Activated B cell treated with CpG ODN at 0.5 μM for 24 hours (primary cell): ENCODE data around the gene C1orf167. TPM values are rescaled to one million over a fixed set of nuclear protein-coding genes. Genes with fewer than 3 reads are reported as not detected.

Experiments used
- ATAC-seq: fragments of 200-7000 bp; cut with Tn5 transposase; one replicate; pipeline ENCODE4 v1.10.0; 2021; ENCODE audit warnings: low read depth, mild to moderate bottlenecking, moderate library complexity
- CTCF ChIA-PET: fragments of 350-600 bp; sonication (Branson Sonifier 250); formaldehyde crosslinking; loops from one replicate; lab custom pipeline; 2021; ENCODE audit warnings: antibody characterized with exemption; lab: Charles Lee
- POLR2A ChIA-PET: fragments of 350-600 bp; sonication (Branson Sonifier 250); formaldehyde crosslinking; loops from one replicate; lab custom pipeline; 2021; ENCODE audit warnings: antibody characterized with exemption; lab: Charles Lee
- DNase-seq: peaks from one replicate; pipeline ENCODE4 v3.0.0; 2022
- H3K27ac Mint-ChIP-seq: one replicate; pipeline ENCODE4 v1.8.0; 2020; ENCODE audit warnings: mixed read lengths
- H3K27me3 Mint-ChIP-seq: one replicate; pipeline ENCODE4 v1.8.0; 2021; ENCODE audit warnings: mixed read lengths
- H3K36me3 Mint-ChIP-seq: one replicate; pipeline ENCODE4 v1.8.0; 2021; ENCODE audit warnings: low read depth, mixed read lengths
- H3K4me1 Mint-ChIP-seq: one replicate; pipeline ENCODE4 v1.8.0; 2021; ENCODE audit warnings: mixed read lengths
- H3K4me3 Mint-ChIP-seq: one replicate; pipeline ENCODE4 v1.8.0; 2020; ENCODE audit warnings: mild to moderate bottlenecking, mixed read lengths
- H3K9me3 Mint-ChIP-seq: one replicate; pipeline ENCODE4 v1.8.0; 2020; ENCODE audit warnings: mixed read lengths
- intact Hi-C: fragments of 100-400 bp; cut with micrococcal nuclease; formaldehyde crosslinking; loops from one replicate; pipeline ENCODE4 v1.15.1; 2024
- total RNA-seq: library from RNA; stranded (reverse); gene quantifications from 2 replicates; pipeline ENCODE4 v1.2.3, GENCODE V29; 2022
- TF ChIP-seq, protein P1 (sequence below): fragments of 200-600 bp; IDR thresholded peaks from one replicate; pipeline ENCODE4 v1.8.0; 2022; ENCODE audit warnings: antibody characterized with exemption, mild to moderate bottlenecking

The C1orf167 gene
- total RNA-seq, 1 donor from 2014 or later, result not detected

DNA sequence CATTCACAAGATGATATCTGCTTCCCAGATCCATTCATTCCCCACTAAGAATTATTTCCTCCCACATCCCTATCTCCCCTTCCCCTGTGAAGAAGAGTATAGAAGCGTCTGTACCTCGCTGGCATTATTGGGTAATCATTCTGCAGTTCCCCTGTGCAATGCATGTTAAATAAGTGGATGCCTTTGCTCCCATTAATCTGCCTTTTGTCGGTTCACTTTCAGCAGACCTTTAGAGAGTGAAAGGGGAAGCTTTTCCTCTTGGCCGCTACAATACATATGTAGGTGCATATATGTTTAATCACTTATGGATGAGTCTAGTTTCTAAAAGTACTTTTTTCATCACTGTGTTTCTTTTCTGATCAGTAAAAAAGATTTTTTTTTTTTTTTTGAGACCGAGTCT, 51.0 kb downstream of the C1orf167 start:
- intact Hi-C loops, result no loop called here
- ChIA-PET CTCF (no interaction called here), POLR2A (interaction anchor here (4.2 kb wide), 1 partner anchor 96 kb away, joined by 68 read pairs; no protein-coding TSS in a partner anchor)
- Mint-ChIP-seq H3K27ac (peak overlapping the region; percentile 77), H3K36me3 (peaks cover 78% of the 10 kb centered on the region), H3K9me3 (no peaks in the 10 kb centered on the region), H3K27me3 (no peaks in the 10 kb centered on the region), H3K4me1 (peaks cover 57% of the 10 kb centered on the region), H3K4me3 (no peak overlapping the region)
- TF ChIP-seq, protein P1, sequence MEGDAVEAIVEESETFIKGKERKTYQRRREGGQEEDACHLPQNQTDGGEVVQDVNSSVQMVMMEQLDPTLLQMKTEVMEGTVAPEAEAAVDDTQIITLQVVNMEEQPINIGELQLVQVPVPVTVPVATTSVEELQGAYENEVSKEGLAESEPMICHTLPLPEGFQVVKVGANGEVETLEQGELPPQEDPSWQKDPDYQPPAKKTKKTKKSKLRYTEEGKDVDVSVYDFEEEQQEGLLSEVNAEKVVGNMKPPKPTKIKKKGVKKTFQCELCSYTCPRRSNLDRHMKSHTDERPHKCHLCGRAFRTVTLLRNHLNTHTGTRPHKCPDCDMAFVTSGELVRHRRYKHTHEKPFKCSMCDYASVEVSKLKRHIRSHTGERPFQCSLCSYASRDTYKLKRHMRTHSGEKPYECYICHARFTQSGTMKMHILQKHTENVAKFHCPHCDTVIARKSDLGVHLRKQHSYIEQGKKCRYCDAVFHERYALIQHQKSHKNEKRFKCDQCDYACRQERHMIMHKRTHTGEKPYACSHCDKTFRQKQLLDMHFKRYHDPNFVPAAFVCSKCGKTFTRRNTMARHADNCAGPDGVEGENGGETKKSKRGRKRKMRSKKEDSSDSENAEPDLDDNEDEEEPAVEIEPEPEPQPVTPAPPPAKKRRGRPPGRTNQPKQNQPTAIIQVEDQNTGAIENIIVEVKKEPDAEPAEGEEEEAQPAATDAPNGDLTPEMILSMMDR, result no peak
- no peak for DNase-seq
- ATAC-seq, result no peak

DNA sequence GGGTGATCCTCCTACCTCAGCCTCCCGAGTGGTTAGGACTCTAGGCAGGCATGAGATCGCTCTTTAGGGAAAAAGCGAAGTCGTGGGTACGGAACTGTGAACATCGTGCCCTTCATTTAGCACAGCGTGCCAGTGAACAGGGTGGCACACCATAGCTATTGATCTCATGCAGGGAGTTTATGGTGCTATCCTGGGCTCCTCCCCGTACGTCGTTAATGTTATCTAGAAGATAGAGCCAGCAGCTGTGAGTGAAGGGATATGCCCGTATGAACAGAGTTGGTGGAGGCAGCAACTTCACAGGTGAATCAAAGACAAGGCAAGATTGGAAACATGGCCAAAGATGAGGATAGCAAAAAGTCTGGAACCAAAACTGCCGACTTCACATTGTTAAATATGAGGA, 55.2 kb downstream of the C1orf167 start:
- DNase-seq (no peak), ATAC-seq (no peak)
- Mint-ChIP-seq H3K4me3 (no peak overlapping the region), H3K36me3 (peaks cover 84% of the 10 kb centered on the region), H3K27me3 (no peaks in the 10 kb centered on the region), H3K9me3 (no peaks in the 10 kb centered on the region), H3K4me1 (peaks cover 37% of the 10 kb centered on the region), H3K27ac (no peak overlapping the region)
- TF ChIP-seq, protein P1, result no peak
- ChIA-PET POLR2A (interaction anchor here (0.6 to 1.2 kb wide), 2 partner anchors 10 to 1798 kb away, joined by 3 to 5 read pairs; no protein-coding TSS in a partner anchor), CTCF (no interaction called here)
- intact Hi-C loops, result no loop called here

DNA sequence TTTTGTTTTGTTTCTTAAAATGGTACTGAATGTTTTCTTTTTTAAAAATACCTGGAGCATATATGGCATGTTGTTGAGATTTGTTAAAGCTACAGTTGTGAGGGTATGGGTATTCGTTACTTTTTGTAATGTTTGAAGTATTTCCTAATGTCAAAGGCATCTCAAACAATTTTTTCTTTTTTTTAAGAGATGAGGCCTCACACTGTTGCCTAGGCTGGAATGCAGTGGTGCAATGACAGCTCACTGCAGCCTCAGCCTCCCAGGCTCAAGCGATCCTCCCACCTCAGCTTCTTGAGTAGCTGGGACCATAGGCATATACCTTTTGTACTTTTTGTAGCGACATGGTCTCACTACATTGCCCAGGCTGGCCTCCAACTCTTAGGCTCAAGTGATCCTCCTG, 60.1 kb downstream of the C1orf167 start:
- intact Hi-C loops, result no loop called here
- Mint-ChIP-seq H3K9me3 (no peaks in the 10 kb centered on the region), H3K4me3 (no peak overlapping the region), H3K36me3 (peaks cover 95% of the 10 kb centered on the region), H3K27ac (no peak overlapping the region), H3K4me1 (peaks cover 2% of the 10 kb centered on the region), H3K27me3 (no peaks in the 10 kb centered on the region)
- ChIA-PET CTCF (no interaction called here), POLR2A (interaction anchor here (0.7 kb wide), 1 partner anchor 8 kb away, joined by 5 read pairs; no protein-coding TSS in a partner anchor)
- DNase-seq (no peak), ATAC-seq (no peak)
- TF ChIP-seq, protein P1, result no peak

DNA sequence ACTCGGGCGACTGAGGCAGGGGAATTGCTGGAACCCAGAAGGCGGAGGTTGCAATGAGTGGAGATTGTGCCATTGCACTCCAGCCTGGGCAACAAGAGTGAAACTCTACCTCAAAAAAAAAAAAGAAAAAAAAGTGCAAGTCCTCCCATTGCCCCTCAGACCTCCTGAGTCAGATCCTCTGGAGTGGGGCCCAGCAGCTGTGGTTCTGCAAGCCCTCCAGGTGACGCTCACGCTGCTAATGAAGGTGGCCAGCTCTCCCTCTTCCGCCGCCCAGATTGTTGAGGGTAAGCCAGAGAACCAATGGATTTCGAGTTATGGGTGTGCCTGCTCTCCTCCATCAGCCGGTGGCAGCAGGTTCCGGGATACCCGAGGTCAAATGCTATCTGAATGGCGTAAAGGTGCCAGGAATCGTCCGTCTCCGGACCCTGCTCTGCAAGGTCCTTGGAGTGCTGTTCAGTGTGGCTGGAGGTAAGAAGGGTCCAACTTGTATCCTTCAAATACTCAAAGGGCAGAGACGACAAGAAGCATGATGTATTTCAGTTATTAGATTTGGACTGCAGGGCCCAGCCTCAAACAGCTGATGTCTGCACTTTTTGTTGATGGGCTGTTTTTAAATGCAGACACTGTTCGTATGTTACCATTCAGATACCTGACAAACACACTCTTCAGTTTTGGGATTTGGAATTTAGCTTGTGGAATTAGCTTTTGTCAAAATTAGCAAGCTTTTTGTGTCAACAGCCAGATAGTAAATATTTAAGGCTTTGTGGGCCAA, 61.6 kb downstream of the C1orf167 start:
- Mint-ChIP-seq H3K4me3 (no peak overlapping the region), H3K4me1 (no peaks in the 10 kb centered on the region), H3K9me3 (no peaks in the 10 kb centered on the region), H3K36me3 (peaks cover 95% of the 10 kb centered on the region), H3K27ac (no peak overlapping the region), H3K27me3 (no peaks in the 10 kb centered on the region)
- ATAC-seq (no peak), DNase-seq (no peak)
- CTCF ChIA-PET, result no interaction called here
- TF ChIP-seq, protein P1, result no peak
- POLR2A ChIA-PET, result interaction anchor here (0.7 kb wide), 1 partner anchor 168 kb away, joined by 3 read pairs; no protein-coding TSS in a partner anchor
- intact Hi-C loops, result no loop called here

DNA sequence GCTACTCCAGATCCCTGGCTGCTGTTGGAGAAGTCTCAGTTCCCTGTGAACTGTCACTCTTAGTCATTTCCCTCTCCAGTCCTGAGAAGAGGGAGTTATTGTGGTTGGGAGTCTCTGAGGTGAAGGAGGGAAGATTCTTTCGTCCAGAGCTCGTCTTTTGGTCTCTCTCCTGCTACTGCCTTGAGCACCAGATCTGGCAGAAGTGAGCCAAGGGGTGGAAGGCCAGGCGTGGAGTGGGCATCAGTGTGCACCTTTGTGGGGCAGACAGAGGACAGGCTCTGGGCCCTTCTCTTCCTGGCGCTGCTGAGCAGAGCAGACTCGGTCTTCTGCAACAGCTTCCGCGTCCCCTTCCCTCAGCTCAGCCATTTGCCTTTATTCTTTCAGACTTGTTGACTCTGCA, 63.1 kb downstream of the C1orf167 start:
- H3K9me3 Mint-ChIP-seq, result no peaks in the 10 kb centered on the region
- TF ChIP-seq, protein P1, result no peak
- no peaks in the 10 kb centered on the region for H3K4me1 Mint-ChIP-seq
- ATAC-seq (no peak), DNase-seq (no peak)
- H3K4me3 Mint-ChIP-seq, result no peak overlapping the region
- peak overlapping the region; percentile 12 for H3K27ac Mint-ChIP-seq
- H3K36me3 Mint-ChIP-seq, result peaks cover 94% of the 10 kb centered on the region
- ChIA-PET POLR2A (no interaction called here), CTCF (interaction anchor here (1.1 kb wide), 1 partner anchor 40 kb away, joined by 3 read pairs; no protein-coding TSS in a partner anchor)
- H3K27me3 Mint-ChIP-seq, result no peaks in the 10 kb centered on the region
- intact Hi-C loops, result no loop called here
